Measurements from ENCODE around the gene COL25A1. TPM values are rescaled to one million over a fixed set of nuclear protein-coding genes. Genes with fewer than 3 reads are reported as not detected.
"Not testable (repeated sequence)": the region's sequence is repeated elsewhere in the genome, so short reads cannot be mapped to it uniquely, and the experiment has no call there.

The COL25A1 gene
- total and polyA plus RNA-seq, 5 donors from 2014 or later = 0.19 TPM; not detected in 4

GRCh38 chr4:109079731-109080130 lies 222.7 kb downstream of the COL25A1 start:
- H3K4me1 Mint-ChIP-seq = no peaks in the 10 kb centered on the region
- peak in 1 of 3 donors; percentile 2 for DNase-seq
- Histone ChIP-seq H3K27ac (ENCODE audit: insufficient read depth, low read length, poor library complexity, severe bottlenecking) (no peak overlapping the region), H3K36me3 (ENCODE audit: control insufficient read depth, insufficient read depth, low read length) (no peaks in the 10 kb centered on the region), H3K27me3 (ENCODE audit: control insufficient read depth, insufficient read depth, low read length) (no peaks in the 10 kb centered on the region), H3K9me3 (ENCODE audit: control insufficient read depth in 2 of 2, low read length in 2 of 2) (no peaks in the 10 kb centered on the region), H3K4me3 (ENCODE audit: low read depth, low read length) (no peak overlapping the region), H3K4me1 (ENCODE audit: control insufficient read depth, insufficient read depth, low read length, poor library complexity, severe bottlenecking) (no peaks in the 10 kb centered on the region)
- no peaks in the 10 kb centered on the region for H3K36me3 Mint-ChIP-seq
- no peak overlapping the region for H3K27ac Mint-ChIP-seq
- H3K9me3 Mint-ChIP-seq = no peaks in the 10 kb centered on the region
- no peak overlapping the region for H3K4me3 Mint-ChIP-seq
- no peak for ATAC-seq (ENCODE audit: low read depth in 2 of 2)
- H3K27me3 Mint-ChIP-seq = peaks cover 3% of the 10 kb centered on the region

GRCh38 chr4:109079201-109079600 lies 223.3 kb downstream of the COL25A1 start:
- Histone ChIP-seq H3K4me1 (ENCODE audit: control insufficient read depth, insufficient read depth, low read length, poor library complexity, severe bottlenecking) (no peaks in the 10 kb centered on the region), H3K4me3 (ENCODE audit: low read depth, low read length) (no peak overlapping the region), H3K27me3 (ENCODE audit: control insufficient read depth, insufficient read depth, low read length) (no peaks in the 10 kb centered on the region), H3K27ac (ENCODE audit: insufficient read depth, low read length, poor library complexity, severe bottlenecking) (no peak overlapping the region), H3K9me3 (ENCODE audit: control insufficient read depth in 2 of 2, low read length in 2 of 2) (no peaks in the 10 kb centered on the region), H3K36me3 (ENCODE audit: control insufficient read depth, insufficient read depth, low read length) (no peaks in the 10 kb centered on the region)
- Mint-ChIP-seq H3K27ac (no peak overlapping the region), H3K9me3 (no peaks in the 10 kb centered on the region), H3K4me1 (no peaks in the 10 kb centered on the region), H3K4me3 (no peak overlapping the region), H3K36me3 (no peaks in the 10 kb centered on the region), H3K27me3 (no peaks in the 10 kb centered on the region)
- ATAC-seq (ENCODE audit: low read depth in 2 of 2) (no peak), DNase-seq (no peak)

- H3K9me3 Mint-ChIP-seq = no peaks in the 10 kb centered on the region
- no peak overlapping the region for H3K27ac ChIP-seq (ENCODE audit: insufficient read depth, low read length, poor library complexity, severe bottlenecking)
- H3K4me1 ChIP-seq (ENCODE audit: control insufficient read depth, insufficient read depth, low read length, poor library complexity, severe bottlenecking) = no peaks in the 10 kb centered on the region
- no peak for ATAC-seq (ENCODE audit: low read depth in 2 of 2)
- H3K27me3 ChIP-seq (ENCODE audit: control insufficient read depth, insufficient read depth, low read length) = no peaks in the 10 kb centered on the region
- DNase-seq = no peak
- H3K4me1 Mint-ChIP-seq = no peaks in the 10 kb centered on the region
- no peak overlapping the region for H3K27ac Mint-ChIP-seq
- H3K4me3 Mint-ChIP-seq = no peak overlapping the region
- no peaks in the 10 kb centered on the region for H3K36me3 ChIP-seq (ENCODE audit: control insufficient read depth, insufficient read depth, low read length)
- no peaks in the 10 kb centered on the region for H3K27me3 Mint-ChIP-seq
- no peaks in the 10 kb centered on the region for H3K36me3 Mint-ChIP-seq
- H3K4me3 ChIP-seq (ENCODE audit: low read depth, low read length) = no peak overlapping the region
- H3K9me3 ChIP-seq (ENCODE audit: control insufficient read depth in 2 of 2, low read length in 2 of 2) = no peaks in the 10 kb centered on the region
Observed at GRCh38 chr4:109078724-109079123, 223.7 kb downstream of the COL25A1 start.

GRCh38 chr4:109077505-109077904 lies 225.0 kb downstream of the COL25A1 start:
- no peak overlapping the region for H3K27ac ChIP-seq (ENCODE audit: insufficient read depth, low read length, poor library complexity, severe bottlenecking)

GRCh38 chr4:109076709-109077108 lies 225.7 kb downstream of the COL25A1 start:
- H3K27ac ChIP-seq (ENCODE audit: insufficient read depth, low read length, poor library complexity, severe bottlenecking); H3K9me3 ChIP-seq (ENCODE audit: control insufficient read depth in 2 of 2, low read length in 2 of 2); DNase-seq; H3K27me3 ChIP-seq (ENCODE audit: control insufficient read depth, insufficient read depth, low read length); H3K27ac Mint-ChIP-seq; H3K4me1 Mint-ChIP-seq; H3K36me3 ChIP-seq (ENCODE audit: control insufficient read depth, insufficient read depth, low read length); H3K4me3 ChIP-seq (ENCODE audit: low read depth, low read length); H3K4me3 Mint-ChIP-seq; ATAC-seq (ENCODE audit: low read depth in 2 of 2); H3K36me3 Mint-ChIP-seq; H3K4me1 ChIP-seq (ENCODE audit: control insufficient read depth, insufficient read depth, low read length, poor library complexity, severe bottlenecking); H3K9me3 Mint-ChIP-seq; H3K27me3 Mint-ChIP-seq: not testable (repeated sequence)

More at GRCh38 chr4:109077505-109077904, 225.0 kb downstream of the COL25A1 start:
- Mint-ChIP-seq H3K27me3 (peaks cover 4% of the 10 kb centered on the region), H3K4me3 (no peak overlapping the region), H3K4me1 (no peaks in the 10 kb centered on the region), H3K9me3 (no peaks in the 10 kb centered on the region), H3K36me3 (no peaks in the 10 kb centered on the region), H3K27ac (no peak overlapping the region)
- DNase-seq (no peak), ATAC-seq (ENCODE audit: low read depth in 2 of 2) (no peak)
- Histone ChIP-seq H3K9me3 (ENCODE audit: control insufficient read depth in 2 of 2, low read length in 2 of 2) (no peaks in the 10 kb centered on the region), H3K4me3 (ENCODE audit: low read depth, low read length) (no peak overlapping the region), H3K27me3 (ENCODE audit: control insufficient read depth, insufficient read depth, low read length) (no peaks in the 10 kb centered on the region), H3K36me3 (ENCODE audit: control insufficient read depth, insufficient read depth, low read length) (no peaks in the 10 kb centered on the region), H3K4me1 (ENCODE audit: control insufficient read depth, insufficient read depth, low read length, poor library complexity, severe bottlenecking) (no peaks in the 10 kb centered on the region)

DNA sequence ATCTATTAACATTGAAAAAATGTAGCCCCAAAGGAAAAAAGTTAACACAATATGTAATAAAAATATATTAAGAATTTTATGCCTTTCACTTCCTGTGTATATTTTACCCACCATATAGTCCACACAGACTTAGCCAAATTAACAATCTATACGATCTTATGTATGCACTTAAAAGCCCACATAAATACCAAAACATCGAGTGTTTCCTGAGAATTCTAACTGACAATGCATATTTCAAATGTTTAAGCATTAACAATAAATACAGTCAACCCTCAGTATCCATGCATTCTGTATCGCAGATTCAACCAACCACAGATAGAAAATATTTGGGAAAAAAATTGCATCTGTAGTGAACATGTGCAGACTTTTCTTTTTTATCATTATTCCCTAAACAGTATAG lies 226.8 kb downstream of the COL25A1 start:
- H3K27me3 ChIP-seq (ENCODE audit: control insufficient read depth, insufficient read depth, low read length) = no peaks in the 10 kb centered on the region
- H3K36me3 Mint-ChIP-seq = no peaks in the 10 kb centered on the region
- H3K27ac Mint-ChIP-seq = no peak overlapping the region

GRCh38 chr4:109072595-109072994 lies 229.9 kb downstream of the COL25A1 start:
- no peaks in the 10 kb centered on the region for H3K4me1 Mint-ChIP-seq
- no peak for DNase-seq
- Histone ChIP-seq H3K36me3 (ENCODE audit: control insufficient read depth, insufficient read depth, low read length) (no peaks in the 10 kb centered on the region), H3K4me3 (ENCODE audit: low read depth, low read length) (no peak overlapping the region), H3K9me3 (ENCODE audit: control insufficient read depth in 2 of 2, low read length in 2 of 2) (no peaks in the 10 kb centered on the region), H3K27ac (ENCODE audit: insufficient read depth, low read length, poor library complexity, severe bottlenecking) (no peak overlapping the region), H3K27me3 (ENCODE audit: control insufficient read depth, insufficient read depth, low read length) (no peaks in the 10 kb centered on the region), H3K4me1 (ENCODE audit: control insufficient read depth, insufficient read depth, low read length, poor library complexity, severe bottlenecking) (no peaks in the 10 kb centered on the region)
- no peak for ATAC-seq (ENCODE audit: low read depth in 2 of 2)
- H3K4me3 Mint-ChIP-seq = no peak overlapping the region
- peaks cover 0 to 2% (median 0%) of the 10 kb centered on the region in 7 donors for H3K9me3 Mint-ChIP-seq
- no peak overlapping the region for H3K27ac Mint-ChIP-seq
- H3K27me3 Mint-ChIP-seq = peaks cover 4% of the 10 kb centered on the region
- H3K36me3 Mint-ChIP-seq = no peaks in the 10 kb centered on the region

More for the DNA sequence above, 226.8 kb downstream of the COL25A1 start:
- no peaks in the 10 kb centered on the region for H3K4me1 ChIP-seq (ENCODE audit: control insufficient read depth, insufficient read depth, low read length, poor library complexity, severe bottlenecking)
- H3K9me3 Mint-ChIP-seq = no peaks in the 10 kb centered on the region
- no peak overlapping the region for H3K4me3 ChIP-seq (ENCODE audit: low read depth, low read length)
- H3K9me3 ChIP-seq (ENCODE audit: control insufficient read depth in 2 of 2, low read length in 2 of 2) = no peaks in the 10 kb centered on the region
- H3K36me3 ChIP-seq (ENCODE audit: control insufficient read depth, insufficient read depth, low read length) = no peaks in the 10 kb centered on the region
- H3K4me1 Mint-ChIP-seq = no peaks in the 10 kb centered on the region
- no peak for ATAC-seq (ENCODE audit: low read depth in 2 of 2)
- H3K27ac ChIP-seq (ENCODE audit: insufficient read depth, low read length, poor library complexity, severe bottlenecking) = no peak overlapping the region
- no peak overlapping the region for H3K4me3 Mint-ChIP-seq
- H3K27me3 Mint-ChIP-seq = peaks cover 4% of the 10 kb centered on the region
- DNase-seq = no peak

- H3K9me3 Mint-ChIP-seq; ATAC-seq (ENCODE audit: low read depth in 2 of 2); H3K27ac Mint-ChIP-seq; H3K27ac ChIP-seq (ENCODE audit: insufficient read depth, low read length, poor library complexity, severe bottlenecking); H3K36me3 Mint-ChIP-seq; H3K27me3 ChIP-seq (ENCODE audit: control insufficient read depth, insufficient read depth, low read length); H3K9me3 ChIP-seq (ENCODE audit: control insufficient read depth in 2 of 2, low read length in 2 of 2); DNase-seq; H3K4me3 Mint-ChIP-seq; H3K27me3 Mint-ChIP-seq; H3K4me3 ChIP-seq (ENCODE audit: low read depth, low read length); H3K4me1 ChIP-seq (ENCODE audit: control insufficient read depth, insufficient read depth, low read length, poor library complexity, severe bottlenecking); H3K36me3 ChIP-seq (ENCODE audit: control insufficient read depth, insufficient read depth, low read length); H3K4me1 Mint-ChIP-seq: not testable (repeated sequence)
Observed at GRCh38 chr4:109070677-109071076, 231.8 kb downstream of the COL25A1 start.

Measured in CD4-positive, CD25-positive, alpha-beta regulatory T cell (primary cell).